HepG2 (cell line): Measurements from ENCODE around the gene MAPK6. TPM values are rescaled to one million over a fixed set of nuclear protein-coding genes. Genes with fewer than 3 reads are reported as not detected.

Source experiments
- BCLAF1 ChIP-seq: fragments of 450-650 bp; IDR thresholded peaks from 2 replicates; pipeline ENCODE4 v1.6.1; 2017; ENCODE audit warnings: mild to moderate bottlenecking
- HMGXB4 ChIP-seq, 2 experiments: sonication (generic) in 1 of 2; formaldehyde crosslinking in 1 of 2; IDR thresholded peaks; 2 replicates each; pipeline versions ENCODE4 v1.4.0 to v1.6.1; 2018 to 2020; ENCODE audit warnings: missing genetic modification reagents in 2 of 2, borderline replicate concordance in 1 of 2, low read depth in 1 of 2, mild to moderate bottlenecking in 1 of 2, missing biosample characterization in 1 of 2
- KIAA2018 ChIP-seq: sonication (generic); formaldehyde crosslinking; IDR thresholded peaks from 2 replicates; pipeline ENCODE4 v1.5.0; 2020; ENCODE audit warnings: mild to moderate bottlenecking, missing genetic modification reagents, borderline replicate concordance
- MIXL1 ChIP-seq: IDR thresholded peaks from 2 replicates; pipeline ENCODE4 v1.6.1; 2016
- PHF8 ChIP-seq: sonication (generic); formaldehyde crosslinking; IDR thresholded peaks from 2 replicates; pipeline ENCODE4 v1.5.0; 2020; ENCODE audit warnings: missing genetic modification reagents
- SAP130 ChIP-seq: IDR thresholded peaks from 2 replicates; pipeline ENCODE4 v1.6.1; 2016; ENCODE audit warnings: low read depth
- ZKSCAN8 ChIP-seq: IDR thresholded peaks from 2 replicates; pipeline ENCODE4 v1.6.1; 2016; ENCODE audit warnings: borderline replicate concordance, missing genetic modification reagents, missing compliant biosample characterization
- ZNF275 ChIP-seq: sonication (generic); formaldehyde crosslinking; IDR thresholded peaks from 2 replicates; pipeline ENCODE4 v1.8.0; 2022; ENCODE audit warnings: missing genetic modification reagents, mild to moderate bottlenecking, inconsistent platforms, borderline replicate concordance
- ZNF800 ChIP-seq: sonication (generic); formaldehyde crosslinking; IDR thresholded peaks from 2 replicates; pipeline ENCODE4 v1.4.0; 2020; ENCODE audit warnings: missing genetic modification reagents
- polyA plus RNA-seq, 8 experiments: library from polyadenylated mRNA; depleted of rRNA in 3 of 8; stranded (reverse) in 7 of 8; unstranded in 1 of 8; fragments of >200 nt; fragmentation: Illumina TruSeq in 4 of 8; extraction: Trizol in 4 of 8; gene quantifications; 2 replicates each; pipeline versions ENCODE4 v1.2.1 to v1.2.3, GENCODE V29; 2011 to 2016; ENCODE audit warnings: low read depth in 4 of 8, missing spikeins in 1 of 8, mixed read lengths in 1 of 8; ENCODE audit not compliant: insufficient read depth in 1 of 8
- total RNA-seq, 5 experiments: library from RNA; depleted of rRNA; stranded (reverse); fragments of >200 nt; fragmentation: Illumina TruSeq; extraction: Trizol; gene quantifications; 2 replicates each; pipeline ENCODE4 v1.2.3, GENCODE V29; 2016; ENCODE audit warnings: low read depth in 1 of 5

MAPK6 gene
- total and polyA plus RNA-seq, 2 of the 13 experiments (the other 11 are each of a cell fraction or from before 2014, with no cell fraction given): 89.5 to 99.7 TPM

- TF ChIP-seq KIAA2018 (no peak), ZKSCAN8 (CRISPR knock-in tag) (peak; percentile 55; the same call in 1 of the 2 replicates), SAP130 (peak; percentile 52; the same call in 1 of the 2 replicates), ZNF800 (CRISPR knock-in tag) (0 out of 2 replicates have a peak, but pooled peaks have one; percentile 56), PHF8 (no peak), ZNF275 (CRISPR knock-in tag) (no peak), MIXL1 (CRISPR knock-in tag) (peak; percentile 64; the same call in 1 of the 2 replicates), BCLAF1 (no peak), HMGXB4 (CRISPR knock-in tag; IDR thresholded peaks at IDR 0.05; ENCODE audit: borderline replicate concordance in 1 of 2, low read depth in 1 of 2) (0 out of 4 replicates have a peak, but pooled peaks have one; percentile 39 to 40)
These were observed 36.8 kb upstream of the MAPK6 start (continued) for GRCh38 chr15:51982013-51982769.
